ENCODE data around the gene TCERG1L.

The TCERG1L gene

DNA sequence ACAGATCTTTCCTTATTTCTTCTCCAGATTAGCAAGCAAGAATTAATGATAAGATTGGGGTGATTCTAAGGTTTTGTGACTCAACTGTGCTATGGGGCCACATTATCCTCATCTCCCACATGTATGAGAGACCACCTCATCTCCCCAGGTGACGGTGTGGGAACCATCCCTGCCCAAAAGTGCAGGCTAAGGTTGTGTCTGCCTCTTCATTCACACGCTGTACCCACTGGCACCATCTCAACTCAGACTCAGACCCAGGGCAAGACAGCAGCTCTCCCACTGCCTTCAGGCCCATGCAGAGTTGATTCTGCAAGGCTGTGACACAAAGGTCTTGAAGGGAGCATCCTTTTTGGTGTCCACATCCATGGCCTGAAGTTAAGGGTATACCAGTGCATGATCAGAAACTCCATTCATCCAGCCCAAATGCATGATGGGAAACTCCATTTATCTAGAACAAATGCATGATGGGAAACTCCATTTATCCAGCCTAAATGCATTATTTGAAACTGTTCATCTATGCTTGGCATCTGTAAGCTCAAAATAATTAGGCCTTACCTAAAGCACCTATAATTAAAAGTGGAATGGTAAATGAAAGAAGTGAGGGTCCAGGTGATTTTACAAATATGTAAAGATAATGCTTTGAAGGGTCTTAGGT is 99.4 kb downstream of the TCERG1L start:
- in situ Hi-C loops (cut with HindIII; ENCODE audit: low sequenced_read_pairs): no loop called here

DNA sequence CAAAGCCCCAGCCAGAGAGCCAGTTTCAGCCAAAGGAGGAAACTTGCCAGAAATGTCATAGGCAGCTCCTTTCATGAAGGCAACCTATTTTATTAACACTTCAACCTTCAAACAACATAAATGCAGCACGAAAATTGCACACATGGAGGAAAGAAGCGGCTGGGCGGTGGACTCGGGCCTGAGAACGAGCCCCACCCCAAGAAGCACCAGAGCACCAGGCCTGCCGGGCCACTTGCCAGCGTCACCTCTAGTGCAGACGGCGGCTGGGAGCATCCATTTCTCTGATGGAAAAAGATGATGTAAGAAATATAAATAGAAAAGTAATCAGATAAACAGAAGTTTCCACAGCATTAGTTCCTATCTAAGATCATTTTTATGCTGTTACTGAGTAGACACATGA is 100.0 kb downstream of the TCERG1L start:
- in situ Hi-C loops (cut with HindIII; ENCODE audit: low sequenced_read_pairs): no loop called here

- in situ Hi-C loops (cut with HindIII; ENCODE audit: low sequenced_read_pairs): no loop called here
These were observed 100.4 kb downstream of the TCERG1L start for GRCh38 chr10:131211146-131211545.

GRCh38 chr10:131210181-131210580 is 101.3 kb downstream of the TCERG1L start:
- in situ Hi-C loops (cut with HindIII; ENCODE audit: low sequenced_read_pairs): no loop called here

DNA sequence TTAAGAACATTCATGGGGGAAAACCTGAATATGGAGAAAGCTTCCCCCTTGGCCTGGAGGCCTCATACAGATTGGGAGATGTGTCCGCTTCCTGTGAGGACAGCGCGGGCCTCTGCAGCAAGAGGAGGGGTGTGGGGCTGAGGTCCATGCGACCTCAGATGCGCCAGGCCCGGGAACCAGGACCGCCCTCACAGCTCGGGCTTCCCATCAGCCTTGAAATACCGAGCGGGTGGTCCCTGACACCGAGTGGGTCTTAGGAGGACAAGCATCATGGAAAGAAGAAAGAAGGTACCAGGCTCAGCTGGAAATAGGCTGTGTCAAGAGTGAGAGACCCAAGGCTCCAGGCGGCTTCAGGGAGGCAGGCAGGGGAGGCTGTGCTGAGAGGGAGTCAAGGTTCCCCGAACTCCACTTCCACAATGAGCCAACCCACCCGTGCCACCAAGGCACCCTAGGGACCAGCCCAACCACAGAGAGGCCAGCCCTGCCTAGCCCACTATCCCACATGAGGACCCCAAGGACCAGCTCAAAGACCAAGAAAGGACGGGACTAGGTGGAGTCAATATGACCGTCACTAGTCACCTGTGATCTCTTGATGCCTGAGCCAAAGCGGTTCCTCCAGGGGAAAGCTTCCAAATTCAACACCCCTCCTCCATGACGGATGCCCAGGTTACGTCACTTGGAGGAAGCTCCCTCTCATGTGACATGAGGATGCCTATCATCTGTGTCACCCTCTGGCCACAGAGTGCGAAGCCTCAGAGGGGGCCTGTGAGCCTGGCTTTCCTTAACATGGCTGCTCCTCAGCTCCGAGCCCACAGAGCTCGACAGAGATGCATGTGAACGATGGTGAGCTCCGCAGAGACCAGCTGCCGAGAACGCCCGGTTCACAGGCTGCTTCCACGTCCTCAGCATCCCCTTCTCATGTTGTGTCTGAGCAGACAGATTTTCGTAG is 103.7 kb downstream of the TCERG1L start:
- in situ Hi-C loops (cut with HindIII; ENCODE audit: low sequenced_read_pairs): no loop called here

DNA sequence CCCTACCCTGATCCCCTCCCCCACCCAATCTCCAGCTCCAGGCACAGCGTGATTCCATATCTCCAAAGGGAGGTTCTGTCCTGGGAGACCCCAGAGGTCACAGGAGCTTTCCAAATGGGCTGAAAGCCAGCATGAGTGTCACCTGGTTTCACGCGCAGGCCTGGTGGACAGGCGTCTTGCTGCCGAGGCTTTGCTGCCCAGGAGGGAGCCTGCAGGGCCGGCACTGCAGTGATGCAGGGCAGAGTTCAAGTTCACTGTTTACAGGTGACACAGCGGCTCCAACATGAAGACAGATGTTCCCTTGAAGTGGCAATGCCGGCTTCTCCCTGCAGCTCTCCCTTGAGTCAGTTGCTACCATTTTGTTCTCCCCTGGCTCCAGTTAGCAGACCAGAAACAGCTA is 104.3 kb downstream of the TCERG1L start:
- in situ Hi-C loops (cut with HindIII; ENCODE audit: low sequenced_read_pairs): no loop called here

DNA sequence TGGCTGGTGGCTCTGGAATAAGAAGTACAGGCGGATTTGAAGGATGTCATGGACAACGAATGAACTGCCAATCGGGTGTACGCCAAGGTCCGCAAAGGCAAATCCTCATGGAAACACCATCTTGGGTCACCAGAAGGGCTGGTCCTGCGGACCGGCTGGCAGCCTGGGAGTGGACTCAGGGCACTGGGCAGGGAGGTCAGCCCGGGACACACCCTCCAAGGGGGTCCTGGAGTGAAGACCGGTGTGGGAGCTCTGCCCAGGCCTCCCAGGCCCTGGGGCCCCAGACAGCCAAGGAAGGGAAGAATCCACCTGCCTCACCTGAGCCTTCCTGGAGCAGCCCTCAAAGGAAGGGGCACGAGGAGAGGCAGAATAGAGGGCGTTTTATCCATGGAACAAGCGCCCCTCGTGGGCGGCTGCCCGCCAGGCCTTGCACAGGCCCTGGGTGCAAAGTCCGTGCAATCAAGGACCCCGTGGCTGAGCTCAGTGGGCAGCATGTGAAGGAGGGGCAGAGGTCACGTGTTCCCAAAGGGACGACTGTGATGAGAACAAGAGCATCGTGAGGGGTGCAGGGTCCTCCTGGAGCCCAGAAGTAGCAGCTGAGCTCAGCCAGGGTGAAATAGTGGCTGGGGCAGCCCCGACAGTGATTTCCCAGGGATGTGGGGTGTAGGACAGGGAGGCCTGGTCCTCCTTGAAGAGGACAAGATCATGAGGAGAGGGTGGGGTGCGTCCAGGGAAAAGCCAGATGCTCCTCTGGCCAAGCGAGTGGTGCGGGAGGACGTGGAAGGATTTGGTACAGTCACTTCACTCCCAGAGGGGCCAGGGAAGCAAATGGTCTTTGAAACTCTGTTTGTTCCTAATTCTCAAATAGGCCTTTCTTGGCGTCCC is 105.2 kb downstream of the TCERG1L start:
- in situ Hi-C loops (cut with HindIII; ENCODE audit: low sequenced_read_pairs): no loop called here

DNA sequence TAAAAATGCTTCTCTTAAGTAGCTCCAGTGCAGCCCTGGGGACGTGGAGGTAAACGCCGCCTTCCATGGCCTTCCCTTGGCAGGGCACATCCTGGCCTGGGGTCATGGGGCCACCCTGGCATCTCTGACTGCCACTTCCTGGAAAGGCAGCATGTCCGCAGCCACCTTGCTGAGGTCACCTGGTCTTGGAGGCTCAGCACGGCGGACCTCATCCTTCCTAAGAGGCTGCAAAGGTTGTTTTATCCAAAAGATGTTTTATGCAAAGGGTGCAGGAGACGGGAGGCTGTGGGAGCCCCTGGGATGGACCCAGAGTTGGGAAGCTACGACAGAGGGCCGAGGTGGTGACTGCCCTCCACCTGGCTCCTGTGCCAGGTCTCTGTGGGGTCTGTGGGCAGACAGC is 106.0 kb downstream of the TCERG1L start:
- in situ Hi-C loops (cut with HindIII; ENCODE audit: low sequenced_read_pairs): no loop called here

DNA sequence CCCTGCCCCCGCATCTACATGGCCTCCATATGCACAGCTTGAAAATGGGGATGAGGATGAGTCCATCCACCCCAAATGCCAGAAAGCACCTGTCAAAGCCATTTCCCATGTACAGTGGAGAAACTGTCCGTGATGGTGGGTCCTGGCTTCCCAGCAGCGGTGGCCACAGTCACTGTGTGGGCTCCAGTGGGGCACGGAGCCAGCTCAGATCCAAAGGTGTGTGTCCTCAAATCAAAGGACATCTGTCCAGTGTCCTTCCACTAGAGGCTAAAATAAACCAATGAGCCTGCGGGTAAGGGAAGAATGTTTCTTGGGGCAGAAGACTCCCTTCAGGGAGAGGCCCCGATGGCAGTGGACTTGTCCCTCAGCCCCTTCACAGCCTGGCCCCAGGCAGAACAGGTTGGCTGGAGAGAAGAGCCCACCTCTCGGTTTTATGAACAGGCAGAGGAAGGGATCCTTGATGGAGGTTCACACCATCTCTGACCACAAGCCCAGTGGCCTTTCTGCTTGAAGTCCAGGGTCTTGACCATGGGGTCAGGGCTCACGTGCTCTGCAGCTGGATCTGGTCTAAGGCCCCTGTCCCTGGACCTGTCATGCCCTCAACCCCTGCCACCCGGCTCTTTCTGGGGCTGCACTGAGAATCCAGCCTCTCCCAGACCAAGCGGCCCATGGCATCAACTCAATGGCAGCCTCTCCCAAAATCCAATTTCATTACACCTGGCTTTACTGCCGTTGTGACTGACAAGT is 106.9 kb downstream of the TCERG1L start:
- in situ Hi-C loops (cut with HindIII; ENCODE audit: low sequenced_read_pairs): no loop called here

DNA sequence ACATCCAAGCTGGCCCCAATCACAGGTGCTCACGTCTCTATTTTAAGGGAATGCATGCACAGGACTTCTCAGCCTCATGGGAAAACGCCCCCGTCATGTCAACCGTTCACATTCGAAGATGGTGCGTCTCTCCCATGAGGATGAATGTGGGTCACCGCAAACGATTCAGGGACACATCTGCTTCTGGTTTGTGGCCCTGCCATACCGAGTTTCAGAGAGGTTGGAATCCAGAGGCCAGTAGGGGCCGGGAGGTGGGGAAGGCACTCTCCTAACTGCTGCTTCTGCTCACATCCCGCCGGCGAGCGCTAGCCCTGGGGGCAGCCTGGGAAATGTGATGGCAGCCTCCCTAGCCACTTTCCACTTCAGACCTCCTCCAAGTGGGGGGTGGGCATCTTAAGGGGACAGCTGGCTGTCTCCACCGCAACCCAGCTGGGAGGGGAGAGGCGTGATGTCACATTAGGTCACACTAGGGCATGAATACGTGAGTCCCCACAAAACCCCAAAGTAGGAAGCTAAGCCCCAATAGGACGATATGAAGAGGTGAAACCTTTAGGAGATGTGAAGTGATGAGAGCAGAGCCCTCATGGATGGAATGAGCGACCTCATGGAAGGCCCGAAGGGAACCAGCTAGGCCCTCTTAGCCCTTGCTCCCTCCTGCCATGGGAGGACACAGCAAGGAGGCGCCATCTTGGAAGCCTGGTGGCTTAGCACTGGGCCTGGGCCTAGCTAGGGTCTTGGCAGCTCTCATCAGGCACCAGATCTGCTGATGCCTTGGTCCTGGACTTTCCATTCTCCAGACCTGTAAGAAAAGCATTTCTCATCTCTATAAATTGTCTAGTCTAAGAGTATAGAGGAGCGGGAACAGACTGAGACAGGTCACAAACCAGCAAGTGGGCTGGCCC is 107.8 kb downstream of the TCERG1L start:
- in situ Hi-C loops (cut with HindIII; ENCODE audit: low sequenced_read_pairs): no loop called here

DNA sequence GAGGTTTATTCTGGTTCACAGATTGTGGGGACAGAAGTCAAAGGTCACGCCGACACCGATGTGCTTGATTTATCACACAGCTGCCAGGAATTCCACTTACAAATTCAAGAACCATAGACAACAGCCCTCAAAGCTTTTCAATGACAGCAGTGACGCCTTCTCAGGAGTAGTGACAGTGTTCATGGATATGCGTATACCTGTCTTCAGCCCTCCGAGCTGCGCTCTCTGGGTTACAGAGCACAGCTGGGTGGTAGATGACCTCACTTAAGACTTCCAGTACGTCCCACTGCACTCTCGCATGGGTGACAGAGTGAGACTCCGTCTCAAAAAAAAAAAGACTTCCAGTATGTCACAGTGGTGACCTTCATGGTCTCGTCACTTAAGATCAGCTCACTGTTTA is 108.5 kb downstream of the TCERG1L start:
- in situ Hi-C loops (cut with HindIII; ENCODE audit: low sequenced_read_pairs): no loop called here

GRCh38 chr10:131201741-131202515 is 109.6 kb downstream of the TCERG1L start:
- in situ Hi-C loops (cut with HindIII; ENCODE audit: low sequenced_read_pairs): no loop called here

DNA sequence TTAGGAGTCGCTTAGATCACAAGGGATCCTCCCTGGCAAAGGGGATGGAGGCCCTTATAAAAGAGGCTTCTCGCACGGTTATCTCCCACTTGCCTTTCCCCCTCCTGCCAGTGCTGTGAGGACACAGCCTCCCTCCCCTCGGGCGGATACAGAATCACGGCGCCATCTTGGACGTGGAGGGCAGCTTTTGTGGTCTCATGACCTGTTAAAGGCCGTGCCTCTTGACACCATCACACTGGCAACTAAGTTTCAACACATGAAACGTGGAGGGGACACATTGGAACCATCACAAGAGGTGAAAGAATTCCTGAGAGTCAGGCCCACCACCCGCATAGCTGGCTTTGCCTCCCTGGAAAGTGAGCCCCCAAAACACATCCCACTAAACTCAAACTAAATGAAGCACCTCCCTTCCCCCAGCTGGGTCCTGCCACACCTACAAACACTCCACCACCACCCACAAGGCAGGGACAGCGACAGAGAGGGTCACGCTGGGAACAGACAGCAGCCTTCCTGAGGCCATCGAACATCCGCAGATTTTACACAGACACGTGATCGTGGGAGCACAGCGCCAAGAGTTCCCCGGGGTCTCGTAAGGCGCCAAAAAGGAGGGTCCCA is 110.6 kb downstream of the TCERG1L start:
- in situ Hi-C loops (cut with HindIII; ENCODE audit: low sequenced_read_pairs): no loop called here

DNA sequence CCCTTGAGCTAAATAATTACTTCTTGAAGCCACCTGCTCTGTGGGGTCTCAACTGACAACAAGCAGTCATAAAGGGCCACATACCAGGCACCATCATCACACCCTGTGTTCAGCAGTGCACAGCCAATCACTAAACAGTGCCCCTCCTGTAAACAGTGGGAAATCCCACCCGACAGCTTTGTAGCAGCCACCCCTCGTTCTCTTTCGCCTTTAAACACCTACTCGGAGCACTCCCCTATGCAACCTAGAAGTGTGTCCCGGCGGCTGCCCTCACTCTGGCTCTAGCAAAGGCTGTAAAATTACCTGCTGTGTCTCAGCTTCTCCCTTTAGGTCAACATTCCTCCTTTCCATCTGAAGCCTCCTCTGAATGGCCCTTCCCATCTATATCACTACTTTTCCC is 111.9 kb downstream of the TCERG1L start:
- in situ Hi-C loops (cut with HindIII; ENCODE audit: low sequenced_read_pairs): no loop called here

- in situ Hi-C loops (cut with HindIII; ENCODE audit: low sequenced_read_pairs): no loop called here
These were observed 112.7 kb downstream of the TCERG1L start for GRCh38 chr10:131198843-131199242.

GRCh38 chr10:131198401-131198800 is 113.1 kb downstream of the TCERG1L start:
- in situ Hi-C loops (cut with HindIII; ENCODE audit: low sequenced_read_pairs): no loop called here

GRCh38 chr10:131196176-131196885 is 115.2 kb downstream of the TCERG1L start:
- in situ Hi-C loops (cut with HindIII; ENCODE audit: low sequenced_read_pairs): no loop called here
